Fibroblast of skin of back (primary cell): ENCODE results near the gene ENDOV.

Experiments used
- DNase-seq: peaks from one replicate; pipeline ENCODE4 v3.0.0-alpha.2; 2013

Gene ENDOV

DNA sequence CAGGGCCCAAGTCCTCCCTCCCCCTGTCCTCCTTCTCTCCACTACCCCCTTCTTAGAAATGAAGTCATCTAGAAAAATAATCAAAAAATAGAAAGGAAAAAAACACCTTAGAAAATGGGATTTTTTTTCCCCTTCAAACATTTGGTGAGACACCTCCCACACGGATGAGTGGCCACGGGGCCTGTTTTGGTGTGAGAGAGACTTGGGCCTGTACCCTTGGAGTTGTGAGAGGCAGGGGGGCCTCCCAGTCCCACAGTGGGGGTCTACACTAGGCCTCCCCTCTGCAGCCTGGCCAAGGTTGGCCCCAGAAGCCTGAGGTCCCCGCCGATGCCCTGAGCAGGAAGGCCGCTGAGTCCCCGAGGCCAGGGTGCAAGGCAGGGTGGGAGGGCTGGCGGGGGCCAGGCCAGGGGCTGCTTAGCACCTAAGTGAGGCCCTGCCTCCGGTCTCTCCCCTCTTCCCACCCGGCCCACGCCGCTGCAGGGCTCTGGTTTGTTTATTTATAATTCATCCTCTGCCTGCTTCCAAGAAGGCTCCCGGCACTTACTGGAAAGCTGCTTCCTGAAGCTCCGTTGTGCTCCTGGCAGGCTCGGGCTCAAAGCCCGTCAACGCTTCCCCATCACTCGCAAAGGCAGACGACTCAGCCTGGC is 35.1 kb downstream of the ENDOV start:
- DNase-seq: no peak

- DNase-seq: no peak
Observed at GRCh38 chr17:80451104-80451775, 36.3 kb downstream of the ENDOV start.

GRCh38 chr17:80452173-80452915 is 37.4 kb downstream of the ENDOV start:
- DNase-seq: no peak

DNA sequence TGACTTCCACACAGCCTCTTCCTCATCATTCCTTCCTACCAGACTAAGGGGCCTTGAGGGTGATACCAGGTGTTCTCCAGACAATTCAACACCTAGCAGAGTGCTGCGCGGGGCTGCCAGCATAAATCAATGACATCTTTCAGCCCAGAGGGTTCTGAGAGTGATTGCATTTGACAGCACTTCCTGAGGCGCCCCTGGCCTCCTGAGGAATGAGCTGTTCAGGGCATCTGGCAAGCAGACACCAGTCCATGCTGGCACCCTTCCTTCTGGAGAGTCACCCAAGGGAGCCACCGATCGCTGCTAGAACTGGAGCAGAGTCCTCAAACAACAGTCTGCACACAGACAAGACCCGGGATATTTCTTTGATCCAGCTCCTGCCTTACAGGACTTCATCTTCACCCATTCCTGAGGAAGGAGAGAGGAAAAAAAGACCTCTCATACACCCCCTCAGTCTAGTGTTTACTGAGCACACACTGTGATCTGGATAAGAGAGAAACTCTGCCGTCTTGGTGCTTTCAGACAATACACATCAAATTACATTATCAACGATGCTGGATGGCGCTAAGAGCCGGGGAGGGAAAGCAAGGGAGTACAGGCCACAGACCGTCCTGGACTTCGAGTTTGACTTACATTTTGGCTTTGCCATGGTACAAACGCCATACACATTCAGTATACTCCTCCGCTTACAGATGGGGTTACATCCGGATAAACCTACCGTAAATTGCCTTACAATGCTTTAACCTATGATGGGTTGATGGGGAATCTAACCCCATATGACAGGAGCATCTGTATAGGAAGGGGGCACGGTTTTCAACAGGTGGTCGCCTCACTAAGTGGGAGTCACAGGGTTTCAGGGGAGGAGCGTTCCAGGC is 38.4 kb downstream of the ENDOV start:
- no peak for DNase-seq

GRCh38 chr17:80453998-80454556 is 39.1 kb downstream of the ENDOV start:
- DNase-seq: no peak

- DNase-seq: peak; percentile 95
Observed at GRCh38 chr17:80454557-80455335, 39.8 kb downstream of the ENDOV start.

DNA sequence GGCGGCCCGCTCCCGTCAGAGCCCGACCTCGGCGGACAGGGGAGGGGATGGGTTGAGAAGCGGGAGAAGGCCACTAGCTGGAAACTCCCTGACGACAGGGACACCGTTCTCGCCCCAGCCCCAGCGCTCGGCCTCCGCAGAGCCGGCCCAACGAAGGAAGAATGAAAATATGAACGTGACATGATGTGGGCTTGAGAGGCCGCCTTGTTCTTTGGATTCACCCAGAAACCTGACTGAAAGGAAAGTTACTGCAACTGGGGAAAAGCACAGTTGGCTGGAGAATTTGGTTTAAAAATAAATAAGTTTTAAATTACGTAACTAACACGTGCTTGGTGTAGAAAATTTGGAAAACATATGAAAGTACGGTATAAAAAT is 40.4 kb downstream of the ENDOV start:
- peak; percentile 61 for DNase-seq

DNA sequence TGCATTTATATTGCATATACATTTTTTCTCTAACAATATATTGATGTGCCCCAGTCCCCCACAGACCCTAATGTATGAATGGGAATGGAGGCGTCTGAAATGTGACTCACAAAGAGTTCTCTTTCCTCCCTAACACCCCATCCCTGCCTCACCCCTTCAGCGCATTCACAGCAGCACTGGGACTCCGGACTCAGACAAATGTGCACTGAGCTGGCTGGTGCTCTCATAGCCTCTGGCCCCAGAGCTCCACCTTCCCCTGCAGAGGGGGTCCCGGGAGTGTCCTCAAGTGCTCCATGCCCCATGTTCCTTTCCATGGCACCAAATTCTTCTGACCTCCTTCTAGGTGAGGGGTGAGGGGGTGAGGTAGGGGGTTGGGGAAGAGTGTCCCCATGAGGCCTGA is 40.8 kb downstream of the ENDOV start:
- DNase-seq: no peak

GRCh38 chr17:80456465-80457235 is 41.7 kb downstream of the ENDOV start:
- DNase-seq: no peak

DNA sequence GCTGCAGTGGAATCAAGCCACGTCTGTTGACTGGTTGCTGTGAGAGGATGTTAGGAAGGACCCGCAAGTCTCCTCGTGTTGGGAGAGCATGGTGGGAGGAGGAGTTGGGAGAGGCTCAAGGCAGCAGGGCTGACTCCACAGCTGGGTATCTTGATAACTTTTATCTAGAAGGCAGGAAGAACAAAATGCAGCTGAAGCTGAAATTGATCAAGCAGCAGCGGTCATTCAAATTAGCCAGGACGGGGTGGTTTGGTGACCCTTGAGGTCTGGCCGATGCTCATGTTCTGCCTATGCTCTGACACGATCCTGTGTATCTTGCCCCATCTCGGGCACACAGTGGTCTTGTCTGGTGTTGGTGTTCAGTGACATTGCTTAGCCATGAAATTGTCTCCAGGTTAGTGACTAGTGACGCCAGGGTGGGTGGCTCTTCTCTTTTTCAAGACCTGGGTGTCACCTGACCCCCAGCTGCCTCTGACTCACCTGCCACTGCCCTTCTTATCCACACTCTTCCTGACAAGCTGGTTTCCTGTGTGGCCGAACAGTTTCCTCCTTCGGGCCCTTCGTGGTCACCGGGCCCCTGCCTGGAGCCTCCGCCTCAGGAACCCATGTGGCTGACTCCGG is 42.4 kb downstream of the ENDOV start:
- DNase-seq: no peak

DNA sequence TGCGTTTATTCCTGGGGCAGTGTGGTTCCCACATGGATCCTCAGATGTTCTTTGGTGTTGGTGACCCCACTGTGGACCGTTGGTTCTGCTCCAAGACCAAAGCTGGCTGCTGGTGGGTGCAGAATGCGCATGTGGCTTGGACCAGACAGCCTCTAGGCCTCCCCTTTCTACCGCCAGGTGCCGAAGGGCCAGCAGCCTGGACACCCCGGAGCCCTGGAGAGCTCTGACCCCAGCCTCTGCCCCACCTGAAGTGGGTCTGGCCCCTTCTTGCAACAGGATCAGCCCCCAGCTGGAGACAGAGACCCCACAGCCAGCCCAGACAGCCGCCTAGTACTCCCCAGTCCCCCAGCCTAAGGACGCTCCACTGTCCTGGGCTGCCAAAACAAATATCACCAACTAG is 43.0 kb downstream of the ENDOV start:
- no peak for DNase-seq

DNA sequence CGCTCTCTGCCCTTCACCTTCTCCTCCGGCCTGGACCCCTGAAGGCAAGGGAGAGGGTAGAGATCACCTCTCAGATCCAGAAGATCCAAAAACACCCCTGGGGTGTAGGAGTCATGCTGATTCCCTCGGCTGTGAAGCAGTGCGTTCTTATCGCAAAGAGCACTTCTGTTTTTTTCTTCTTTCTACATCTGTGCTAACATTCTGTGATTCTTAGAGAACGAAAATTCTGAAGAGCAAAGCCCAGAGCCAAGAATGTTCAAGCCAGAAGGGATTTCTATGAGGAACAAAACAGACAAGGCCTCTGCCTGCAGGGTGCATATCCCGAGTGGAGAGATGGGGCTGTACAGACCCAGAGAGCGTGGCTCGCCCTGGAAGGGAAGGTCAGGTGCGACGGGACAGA is 44.3 kb downstream of the ENDOV start:
- DNase-seq: no peak

DNA sequence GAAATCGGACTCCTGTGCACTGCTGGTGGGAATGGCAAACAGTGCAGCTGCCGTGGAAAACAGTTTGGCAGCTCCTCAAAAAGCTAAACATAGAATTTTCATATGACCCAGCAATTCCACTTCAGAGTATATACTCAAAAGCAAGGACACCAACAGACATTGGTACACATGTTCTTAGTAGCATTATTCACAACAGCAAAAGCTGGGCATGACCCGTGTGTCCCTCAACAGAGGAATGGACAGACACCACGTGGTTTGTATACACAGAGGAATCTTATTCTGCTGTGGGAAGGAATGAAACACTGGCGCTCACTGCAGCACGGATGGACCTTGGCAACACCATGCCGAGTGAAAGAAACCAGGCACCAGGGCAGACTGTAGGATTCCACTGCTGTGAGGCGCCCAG is 45.5 kb downstream of the ENDOV start:
- DNase-seq: no peak

- no peak for DNase-seq
Observed at GRCh38 chr17:80461528-80462160, 46.7 kb downstream of the ENDOV start.

- DNase-seq: no peak
Observed at GRCh38 chr17:80463784-80464400, 48.9 kb downstream of the ENDOV start.

GRCh38 chr17:80464486-80464885 is 49.5 kb downstream of the ENDOV start:
- no peak for DNase-seq

DNA sequence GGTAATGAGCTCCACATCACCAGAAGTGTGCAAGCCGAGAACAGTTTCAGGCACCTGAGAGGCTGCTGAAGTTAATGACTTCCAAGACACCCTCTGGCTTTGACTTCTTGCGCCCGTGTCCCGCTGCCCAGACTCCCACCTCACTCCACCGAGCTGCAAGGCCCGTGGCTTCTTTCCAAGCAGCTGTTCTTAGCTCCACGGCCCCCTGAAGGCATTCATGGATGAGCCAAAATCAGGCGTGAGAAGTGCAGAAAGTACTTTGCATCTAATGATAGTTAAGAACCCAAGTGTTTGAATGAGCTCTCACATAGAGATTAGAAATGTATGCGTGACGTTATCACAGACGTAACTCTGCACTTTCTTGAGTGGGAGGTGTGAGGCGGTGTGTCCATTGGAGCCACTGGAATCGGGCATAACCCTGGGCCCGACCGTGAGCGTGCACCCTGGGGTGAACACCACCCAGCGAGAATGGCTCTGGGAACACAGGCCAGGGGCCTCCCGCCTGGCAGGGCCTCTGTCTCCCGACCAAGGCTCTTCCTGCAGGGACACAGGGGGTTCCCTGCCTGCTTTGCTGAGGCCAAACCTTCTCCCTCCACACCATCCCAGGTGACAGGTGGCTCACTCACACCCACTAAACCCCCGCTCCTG is 50.5 kb downstream of the ENDOV start:
- no peak for DNase-seq

DNA sequence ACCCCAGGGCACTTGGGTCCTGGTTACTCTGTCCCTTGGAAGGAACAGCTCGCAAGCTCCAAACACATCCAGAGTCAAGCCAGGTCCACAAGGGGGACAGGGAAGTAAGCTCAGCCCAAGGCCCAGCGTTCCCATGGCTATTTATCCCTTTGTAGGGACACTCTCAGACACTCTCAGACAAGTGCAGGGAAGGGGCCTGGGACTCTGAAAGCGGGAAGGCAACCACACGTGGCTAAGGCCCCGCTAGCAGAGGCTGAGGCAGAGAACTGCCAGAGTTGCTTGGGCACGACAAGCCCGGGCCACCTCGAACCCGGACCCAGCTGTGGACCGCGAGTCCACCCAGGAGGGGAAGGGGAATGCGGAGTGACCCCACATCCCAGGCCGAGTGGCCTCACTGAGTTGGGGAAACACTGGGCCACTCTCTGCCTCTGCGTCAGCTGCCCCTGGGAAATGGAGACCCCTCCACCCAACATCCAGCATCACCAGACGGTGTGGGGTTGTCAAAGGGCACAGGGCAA is 51.3 kb downstream of the ENDOV start:
- DNase-seq: no peak

DNA sequence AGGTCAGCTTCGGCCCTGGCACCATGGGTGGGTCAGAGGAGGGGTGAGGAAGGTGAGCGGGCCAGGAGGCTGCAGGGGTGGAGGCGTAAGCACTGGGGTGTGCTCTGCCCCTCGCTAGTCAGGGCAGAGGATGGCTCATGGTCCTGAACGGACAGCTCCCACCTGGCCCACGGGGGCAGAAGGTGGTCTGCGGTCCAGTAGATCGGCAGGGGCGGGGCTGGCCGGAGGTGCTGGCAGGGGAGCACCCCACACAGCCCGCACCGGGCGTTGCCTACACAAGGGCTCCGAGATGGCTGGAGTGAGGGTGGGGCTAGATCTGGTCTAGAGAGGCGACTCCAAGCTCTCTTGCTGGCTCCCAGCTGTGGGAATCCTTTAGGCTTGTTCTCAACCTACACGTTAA is 53.3 kb downstream of the ENDOV start:
- no peak for DNase-seq
